Uterus (tissue), 2 donors: ENCODE results near the gene ABCG4.

ENCODE experiments used
- POLR2A ChIP-seq, 2 donors: fragments of 450-650 bp; IDR thresholded peaks; one replicate each; pipeline ENCODE4 v1.6.1; 2016; ENCODE audit warnings: antibody characterized with exemption in 2 of 2, mild to moderate bottlenecking in 1 of 2, moderate library complexity in 1 of 2
- TF ChIP-seq, protein P1 (sequence below), 4 experiments: fragments of 200-600 bp in 2 of 4; fragments of 450-650 bp in 2 of 4; sonication (generic) in 2 of 4; IDR thresholded peaks; one replicate each; pipeline ENCODE4 v1.5.1; 2016 to 2019; ENCODE audit warnings: antibody characterized with exemption in 4 of 4, mild to moderate bottlenecking in 2 of 4, moderate library complexity in 1 of 4

DNA sequence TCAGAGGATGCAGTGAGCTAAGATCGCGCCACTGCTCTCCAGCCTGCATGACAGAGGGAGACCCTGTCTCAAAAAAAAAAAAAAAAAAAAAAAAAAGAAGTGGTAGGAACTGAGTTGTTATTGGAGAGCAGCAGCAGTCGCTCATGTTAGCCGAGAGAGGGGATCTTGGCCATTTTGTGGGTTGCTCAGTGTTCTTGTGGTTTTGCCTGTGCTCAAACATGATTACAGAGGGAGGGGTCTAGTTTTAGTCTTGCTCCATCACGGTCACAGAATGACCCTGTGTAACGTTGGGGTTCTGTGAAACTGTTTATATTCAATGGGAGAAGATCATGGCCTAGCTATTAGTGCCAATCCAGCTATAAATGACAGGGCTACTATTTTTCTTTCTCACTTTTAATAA lies 49.1 kb upstream of the ABCG4 start:
- TF ChIP-seq, protein P1, sequence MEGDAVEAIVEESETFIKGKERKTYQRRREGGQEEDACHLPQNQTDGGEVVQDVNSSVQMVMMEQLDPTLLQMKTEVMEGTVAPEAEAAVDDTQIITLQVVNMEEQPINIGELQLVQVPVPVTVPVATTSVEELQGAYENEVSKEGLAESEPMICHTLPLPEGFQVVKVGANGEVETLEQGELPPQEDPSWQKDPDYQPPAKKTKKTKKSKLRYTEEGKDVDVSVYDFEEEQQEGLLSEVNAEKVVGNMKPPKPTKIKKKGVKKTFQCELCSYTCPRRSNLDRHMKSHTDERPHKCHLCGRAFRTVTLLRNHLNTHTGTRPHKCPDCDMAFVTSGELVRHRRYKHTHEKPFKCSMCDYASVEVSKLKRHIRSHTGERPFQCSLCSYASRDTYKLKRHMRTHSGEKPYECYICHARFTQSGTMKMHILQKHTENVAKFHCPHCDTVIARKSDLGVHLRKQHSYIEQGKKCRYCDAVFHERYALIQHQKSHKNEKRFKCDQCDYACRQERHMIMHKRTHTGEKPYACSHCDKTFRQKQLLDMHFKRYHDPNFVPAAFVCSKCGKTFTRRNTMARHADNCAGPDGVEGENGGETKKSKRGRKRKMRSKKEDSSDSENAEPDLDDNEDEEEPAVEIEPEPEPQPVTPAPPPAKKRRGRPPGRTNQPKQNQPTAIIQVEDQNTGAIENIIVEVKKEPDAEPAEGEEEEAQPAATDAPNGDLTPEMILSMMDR (IDR thresholded peaks at IDR 0.05): no peak
- TF ChIP-seq POLR2A (IDR thresholded peaks at IDR 0.05): no peak
